Stimulated activated CD8-positive, alpha-beta memory T cell treated with anti-CD3 and anti-CD28 coated beads, Interleukin-7, amount 100 ng/mL, for 48 hours (primary cell): ENCODE measurements around the gene RGS13.
"Not testable (repeated sequence)": the region's sequence is repeated elsewhere in the genome, so short reads cannot be mapped to it uniquely, and the experiment has no call there.

Source experiments
- DNase-seq, 2 donors: peaks; one replicate each; pipeline ENCODE4 v3.0.0-alpha.2; 2020; ENCODE audit warnings: low read depth in 1 of 2; ENCODE audit errors: extremely low read depth in 1 of 2

RGS13 gene

GRCh38 chr1:192669174-192669573, 33.2 kb downstream of the RGS13 start:
- no peak for DNase-seq

GRCh38 chr1:192675716-192676115, 39.8 kb downstream of the RGS13 start:
- DNase-seq, result no peak

GRCh38 chr1:192678099-192678498, 42.2 kb downstream of the RGS13 start:
- DNase-seq, result no peak

GRCh38 chr1:192682335-192682734, 46.4 kb downstream of the RGS13 start:
- no peak for DNase-seq

GRCh38 chr1:192683081-192683480, 47.1 kb downstream of the RGS13 start:
- DNase-seq, result not testable (repeated sequence)

- no peak for DNase-seq
These were observed 53.5 kb downstream of the RGS13 start for GRCh38 chr1:192689459-192689858.

- DNase-seq, result no peak
These were observed 55.1 kb downstream of the RGS13 start for GRCh38 chr1:192691041-192691440.

GRCh38 chr1:192696082-192696481, 60.1 kb downstream of the RGS13 start:
- DNase-seq, result no peak

GRCh38 chr1:192697771-192698170, 61.8 kb downstream of the RGS13 start:
- DNase-seq, result no peak

GRCh38 chr1:192698731-192699130, 62.8 kb downstream of the RGS13 start:
- DNase-seq, result no peak

GRCh38 chr1:192700834-192701271, 64.9 kb downstream of the RGS13 start:
- DNase-seq, result no peak

- DNase-seq, result no peak
These were observed 66.4 kb downstream of the RGS13 start for GRCh38 chr1:192702212-192702902.

- DNase-seq, result no peak
These were observed 67.6 kb downstream of the RGS13 start for GRCh38 chr1:192703283-192704206.

- no peak for DNase-seq
These were observed 69.6 kb downstream of the RGS13 start for GRCh38 chr1:192705510-192705909.

- no peak for DNase-seq
These were observed 71.0 kb downstream of the RGS13 start for GRCh38 chr1:192706936-192707335.

GRCh38 chr1:192707978-192708547, 72.1 kb downstream of the RGS13 start:
- no peak for DNase-seq

- no peak for DNase-seq
These were observed 73.6 kb downstream of the RGS13 start for GRCh38 chr1:192709544-192709943.
